Neural cell (in vitro differentiated cells): Measurements from ENCODE around the gene DLG5. TPM values are rescaled to one million over a fixed set of nuclear protein-coding genes. Genes with fewer than 3 reads are reported as not detected.

Experiments
- H2AFZ ChIP-seq: fragments of 200-600, 300-800 bp; sonication (generic), shearing (Covaris generic); 2 replicates; pipeline ENCODE4 v1.6.0; 2014; ENCODE audit warnings: low read depth, mild to moderate bottlenecking, antibody characterized with exemption, low read length, moderate library complexity
- H3F3A ChIP-seq: fragments of 200-600 bp; shearing (Covaris generic); 2 replicates; pipeline ENCODE4 v1.6.1; 2016; ENCODE audit warnings: mild to moderate bottlenecking, moderate library complexity, mixed read lengths, antibody characterized with exemption, low read length; ENCODE audit not compliant: insufficient read depth, poor library complexity, severe bottlenecking
- H3K27ac ChIP-seq: fragments of 200-600, 300-800 bp; sonication (generic), shearing (Covaris generic); 2 replicates; pipeline ENCODE4 v1.5.1; 2014; ENCODE audit warnings: mild to moderate bottlenecking, low read length, moderate library complexity
- H3K27me3 ChIP-seq: fragments of 300-800, 200-600 bp; sonication (generic), shearing (Covaris generic); 2 replicates; pipeline ENCODE4 v1.6.0; 2014; ENCODE audit warnings: mild to moderate bottlenecking, low read depth, low read length, moderate library complexity; ENCODE audit not compliant: insufficient read depth
- H3K36me3 ChIP-seq: fragments of 300-800, 200-600 bp; sonication (generic), shearing (Covaris generic); 2 replicates; pipeline ENCODE4 v1.5.1; 2014; ENCODE audit warnings: mild to moderate bottlenecking, antibody characterized with exemption, low read length, moderate library complexity; ENCODE audit not compliant: insufficient read depth
- H3K4me2 ChIP-seq: fragments of 300-800, 200-600 bp; sonication (generic), shearing (Covaris generic); 2 replicates; pipeline ENCODE4 v1.6.0; 2014; ENCODE audit warnings: mild to moderate bottlenecking, low read length
- H3K4me3 ChIP-seq: fragments of 300-800, 200-600 bp; sonication (generic), shearing (Covaris generic); 2 replicates; pipeline ENCODE4 v1.5.1; 2014; ENCODE audit warnings: mild to moderate bottlenecking, low read length, moderate library complexity
- H3K79me2 ChIP-seq: fragments of 200-600 bp; shearing (Covaris generic); replicated peaks from 2 replicates; pipeline ENCODE4 v1.6.0; 2014; ENCODE audit warnings: mild to moderate bottlenecking, low read length, moderate library complexity; ENCODE audit not compliant: insufficient read depth
- H3K9ac ChIP-seq: fragments of 300-800, 200-600 bp; sonication (generic), shearing (Covaris generic); 2 replicates; pipeline ENCODE4 v1.6.1; 2016; ENCODE audit warnings: mild to moderate bottlenecking, low read length, mixed read lengths
- H3K9me2 ChIP-seq: fragments of 200-600 bp; shearing (Covaris generic); 2 replicates; pipeline ENCODE4 v1.6.1; 2016; ENCODE audit warnings: mild to moderate bottlenecking, low read length, mixed read lengths; ENCODE audit not compliant: insufficient read depth
- H3K9me3 ChIP-seq: fragments of 200-600, 300-800 bp; sonication (generic), shearing (Covaris generic); 2 replicates; pipeline ENCODE4 v1.6.1; 2016; ENCODE audit warnings: mild to moderate bottlenecking, mixed run types, low read length, moderate library complexity, mixed read lengths
- H4K20me1 ChIP-seq: fragments of 200-600 bp; shearing (Covaris generic); 2 replicates; pipeline ENCODE4 v1.6.1; 2016; ENCODE audit warnings: mild to moderate bottlenecking, mixed run types; ENCODE audit not compliant: insufficient read depth
- EP300 ChIP-seq: fragments of 450-650 bp; conservative IDR thresholded peaks from 2 replicates; pipeline ENCODE4 v1.6.1; 2014; ENCODE audit warnings: antibody characterized with exemption, mild to moderate bottlenecking, moderate library complexity; ENCODE audit not compliant: poor library complexity, severe bottlenecking
- EZH2 ChIP-seq: fragments of 200-600, 300-800 bp; shearing (Covaris generic), sonication (generic); IDR thresholded peaks from 2 replicates; pipeline ENCODE4 v1.6.1; 2014; ENCODE audit warnings: antibody characterized with exemption, low read length, borderline replicate concordance, mild to moderate bottlenecking; ENCODE audit not compliant: insufficient read depth, poor library complexity, severe bottlenecking
- MXI1 ChIP-seq: fragments of 450-650 bp; conservative IDR thresholded peaks from 2 replicates; pipeline ENCODE4 v1.6.1; 2014; ENCODE audit warnings: antibody characterized with exemption, mild to moderate bottlenecking; ENCODE audit not compliant: poor library complexity, severe bottlenecking
- POLR2AphosphoS5 ChIP-seq: IDR thresholded peaks from 2 replicates; pipeline ENCODE4 v1.6.1; 2012
- RAD21 ChIP-seq: fragments of 450-650 bp; conservative IDR thresholded peaks from 2 replicates; pipeline ENCODE4 v1.6.1; 2014; ENCODE audit warnings: antibody characterized with exemption, mild to moderate bottlenecking, moderate library complexity
- REST ChIP-seq: IDR thresholded peaks from 2 replicates; pipeline ENCODE4 v1.6.1; 2012; ENCODE audit warnings: borderline replicate concordance
- SMC3 ChIP-seq: fragments of 450-650 bp; conservative IDR thresholded peaks from 2 replicates; pipeline ENCODE4 v1.6.1; 2014; ENCODE audit warnings: antibody characterized with exemption, mild to moderate bottlenecking, moderate library complexity; ENCODE audit not compliant: poor library complexity
- TAF1 ChIP-seq: IDR thresholded peaks from 2 replicates; pipeline ENCODE4 v1.6.1; 2012; ENCODE audit warnings: low read depth
- polyA plus RNA-seq: library from polyadenylated mRNA; depleted of rRNA; stranded (reverse); fragments of >200 nt; gene quantifications from 2 replicates; pipeline ENCODE4 v1.2.3, GENCODE V29; 2014
- TF ChIP-seq, protein P1 (sequence below): fragments of 450-650 bp; IDR thresholded peaks from 2 replicates; pipeline ENCODE4 v1.5.1; 2014; ENCODE audit warnings: antibody characterized with exemption, mild to moderate bottlenecking, moderate library complexity; ENCODE audit not compliant: poor library complexity, severe bottlenecking

The DLG5 gene
- polyA plus RNA-seq, 1 donor from 2014 or later, result 72.9 TPM

- Histone ChIP-seq H3K27ac (no peak overlapping the region), H3K9ac (no peak overlapping the region), H4K20me1 (no peaks in the 10 kb centered on the region), H3K79me2 (no peaks in the 10 kb centered on the region), H3K27me3 (no peaks in the 10 kb centered on the region), H3K9me2 (no peaks in the 10 kb centered on the region), H3K4me2 (no peak overlapping the region), H2AFZ (no peak overlapping the region), H3K36me3 (no peaks in the 10 kb centered on the region), H3K4me3 (no peak overlapping the region), H3F3A (no peaks in the 10 kb centered on the region), H3K9me3 (no peaks in the 10 kb centered on the region)
- TF ChIP-seq POLR2AphosphoS5 (no peak), MXI1 (no peak), RAD21 (no peak), EZH2 (no peak), SMC3 (no peak), EP300 (no peak), REST (no peak), TAF1 (no peak)
- TF ChIP-seq, protein P1, sequence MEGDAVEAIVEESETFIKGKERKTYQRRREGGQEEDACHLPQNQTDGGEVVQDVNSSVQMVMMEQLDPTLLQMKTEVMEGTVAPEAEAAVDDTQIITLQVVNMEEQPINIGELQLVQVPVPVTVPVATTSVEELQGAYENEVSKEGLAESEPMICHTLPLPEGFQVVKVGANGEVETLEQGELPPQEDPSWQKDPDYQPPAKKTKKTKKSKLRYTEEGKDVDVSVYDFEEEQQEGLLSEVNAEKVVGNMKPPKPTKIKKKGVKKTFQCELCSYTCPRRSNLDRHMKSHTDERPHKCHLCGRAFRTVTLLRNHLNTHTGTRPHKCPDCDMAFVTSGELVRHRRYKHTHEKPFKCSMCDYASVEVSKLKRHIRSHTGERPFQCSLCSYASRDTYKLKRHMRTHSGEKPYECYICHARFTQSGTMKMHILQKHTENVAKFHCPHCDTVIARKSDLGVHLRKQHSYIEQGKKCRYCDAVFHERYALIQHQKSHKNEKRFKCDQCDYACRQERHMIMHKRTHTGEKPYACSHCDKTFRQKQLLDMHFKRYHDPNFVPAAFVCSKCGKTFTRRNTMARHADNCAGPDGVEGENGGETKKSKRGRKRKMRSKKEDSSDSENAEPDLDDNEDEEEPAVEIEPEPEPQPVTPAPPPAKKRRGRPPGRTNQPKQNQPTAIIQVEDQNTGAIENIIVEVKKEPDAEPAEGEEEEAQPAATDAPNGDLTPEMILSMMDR, result no peak
These were observed 139.1 kb downstream of the DLG5 start for GRCh38 chr10:77787440-77787839.

- Histone ChIP-seq H3K9ac (no peak overlapping the region), H3K36me3 (no peaks in the 10 kb centered on the region), H3K27me3 (no peaks in the 10 kb centered on the region), H3K9me3 (no peaks in the 10 kb centered on the region), H2AFZ (no peak overlapping the region), H4K20me1 (no peaks in the 10 kb centered on the region), H3K27ac (no peak overlapping the region), H3F3A (no peaks in the 10 kb centered on the region), H3K4me2 (no peak overlapping the region), H3K79me2 (no peaks in the 10 kb centered on the region), H3K9me2 (no peaks in the 10 kb centered on the region), H3K4me3 (no peak overlapping the region)
- TF ChIP-seq, protein P1, result no peak
- TF ChIP-seq REST (no peak), SMC3 (no peak), TAF1 (no peak), POLR2AphosphoS5 (no peak), RAD21 (no peak), EP300 (no peak), EZH2 (no peak), MXI1 (no peak)
These were observed 141.7 kb downstream of the DLG5 start for GRCh38 chr10:77784856-77785255.
